ENCODE measurements around the gene GGCT.

The GGCT gene

GRCh38 chr7:30462179-30462578, 42.5 kb downstream of the GGCT start:
- no peak for DNase-seq (ENCODE audit: low spot score)
- TF ChIP-seq CTCF (IDR thresholded peaks at IDR 0.05) = no peak
- no peak overlapping the region for H3K27ac ChIP-seq
- H3K4me3 ChIP-seq = no peak overlapping the region

GRCh38 chr7:30460246-30460633, 44.4 kb downstream of the GGCT start:
- no peak for TF ChIP-seq CTCF (IDR thresholded peaks at IDR 0.05)
- DNase-seq (ENCODE audit: low spot score) = no peak
- peak overlapping the region; percentile 18 for H3K4me3 ChIP-seq
- H3K27ac ChIP-seq = peak overlapping the region; percentile 15 to 57

GRCh38 chr7:30459591-30460245, 44.9 kb downstream of the GGCT start:
- no peak for TF ChIP-seq CTCF (IDR thresholded peaks at IDR 0.05)
- no peak for DNase-seq (ENCODE audit: low spot score)
- Histone ChIP-seq H3K27ac (peak overlapping the region; percentile 15 to 57), H3K4me3 (peak overlapping the region; percentile 18)

- Histone ChIP-seq H3K27ac (no peak overlapping the region), H3K4me3 (no peak overlapping the region)
- TF ChIP-seq CTCF (IDR thresholded peaks at IDR 0.05) = no peak
- no peak for DNase-seq (ENCODE audit: low spot score)
These were observed 46.3 kb downstream of the GGCT start for GRCh38 chr7:30458311-30458710.

GRCh38 chr7:30453921-30454320, 50.7 kb downstream of the GGCT start:
- no peak overlapping the region for H3K4me3 ChIP-seq
- no peak for TF ChIP-seq CTCF (IDR thresholded peaks at IDR 0.05)
- no peak for DNase-seq (ENCODE audit: low spot score)
- no peak overlapping the region for H3K27ac ChIP-seq

- DNase-seq (ENCODE audit: low spot score) = no peak
- Histone ChIP-seq H3K4me3 (no peak overlapping the region), H3K27ac (no peak overlapping the region)
- no peak for TF ChIP-seq CTCF (IDR thresholded peaks at IDR 0.05)
These were observed 51.6 kb downstream of the GGCT start for GRCh38 chr7:30453016-30453415.

- Histone ChIP-seq H3K4me3 (no peak overlapping the region), H3K27ac (no peak overlapping the region)
- TF ChIP-seq CTCF (IDR thresholded peaks at IDR 0.05) = no peak
- no peak for DNase-seq (ENCODE audit: low spot score)
These were observed 52.2 kb downstream of the GGCT start for GRCh38 chr7:30452280-30452930.
